ENCODE measurements around the gene GARNL3.

The GARNL3 gene

DNA sequence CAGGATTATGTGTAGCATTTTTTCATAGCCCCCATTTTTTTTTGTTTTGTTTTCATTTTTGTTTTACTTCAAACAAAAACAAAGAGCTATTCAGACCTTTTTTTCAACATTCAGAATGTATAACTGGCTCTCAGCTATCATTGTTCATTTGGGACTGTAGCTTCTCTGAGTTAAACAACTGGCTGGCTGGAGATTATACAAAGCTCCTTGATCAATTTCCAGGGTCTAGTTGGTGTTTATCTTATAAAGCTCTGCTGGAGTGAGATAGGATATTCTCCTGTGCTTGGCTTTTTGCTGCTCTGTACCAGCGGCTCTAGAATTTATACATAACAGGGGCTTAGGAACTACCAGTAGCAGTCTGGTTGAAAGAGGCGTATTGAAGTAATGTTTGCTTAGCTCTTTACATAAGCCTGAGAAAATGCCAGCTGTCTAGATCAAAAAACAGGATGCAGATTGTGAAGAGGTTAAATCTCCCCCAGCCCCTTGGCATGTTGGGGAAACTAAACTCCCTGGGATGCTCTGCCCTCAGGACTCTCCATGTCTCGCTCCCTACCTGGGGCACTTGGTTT, 15.2 kb downstream of the GARNL3 start:
- DNase-seq = no peak

GRCh38 chr9:127280880-127281660, 16.5 kb downstream of the GARNL3 start:
- no peak for DNase-seq

DNA sequence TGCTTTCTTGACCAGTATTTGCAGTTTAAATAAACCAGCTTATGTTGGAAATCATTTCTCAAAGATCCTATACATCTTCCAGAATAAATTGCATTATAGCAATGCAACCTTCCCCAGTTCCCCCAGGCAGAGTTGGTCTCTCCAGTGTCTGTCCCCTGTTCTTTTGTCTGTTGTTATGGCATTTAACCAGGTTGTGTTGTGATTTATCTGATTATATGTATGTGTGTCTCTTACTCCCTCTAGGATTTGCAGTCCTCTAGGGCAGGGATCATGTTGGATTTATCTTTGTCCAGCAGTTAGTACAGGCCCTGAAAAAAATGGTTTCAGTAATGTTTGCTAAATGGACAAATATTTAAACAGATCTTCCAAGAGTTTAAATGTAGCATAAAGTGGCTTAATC, 17.3 kb downstream of the GARNL3 start:
- no peak for DNase-seq

DNA sequence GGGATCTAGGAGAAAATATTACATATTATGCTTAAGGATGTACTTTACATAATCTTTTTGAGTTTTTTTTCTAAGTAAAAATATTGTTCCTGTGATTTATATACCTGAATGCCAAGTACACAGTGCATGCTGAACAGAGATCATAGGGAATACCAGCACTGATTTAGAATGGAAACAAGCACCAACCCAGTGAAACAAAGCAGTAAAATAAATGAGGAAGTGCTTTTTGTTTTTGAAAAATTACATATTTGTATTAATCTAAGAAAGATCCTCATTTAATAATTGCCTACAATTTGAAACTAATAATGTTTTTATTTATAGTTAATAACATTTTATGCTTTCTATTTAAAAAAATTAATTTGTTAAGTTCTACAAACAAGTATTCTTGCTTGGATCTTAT, 18.0 kb downstream of the GARNL3 start:
- no peak for DNase-seq

GRCh38 chr9:127283135-127283534, 18.6 kb downstream of the GARNL3 start:
- DNase-seq = no peak

DNA sequence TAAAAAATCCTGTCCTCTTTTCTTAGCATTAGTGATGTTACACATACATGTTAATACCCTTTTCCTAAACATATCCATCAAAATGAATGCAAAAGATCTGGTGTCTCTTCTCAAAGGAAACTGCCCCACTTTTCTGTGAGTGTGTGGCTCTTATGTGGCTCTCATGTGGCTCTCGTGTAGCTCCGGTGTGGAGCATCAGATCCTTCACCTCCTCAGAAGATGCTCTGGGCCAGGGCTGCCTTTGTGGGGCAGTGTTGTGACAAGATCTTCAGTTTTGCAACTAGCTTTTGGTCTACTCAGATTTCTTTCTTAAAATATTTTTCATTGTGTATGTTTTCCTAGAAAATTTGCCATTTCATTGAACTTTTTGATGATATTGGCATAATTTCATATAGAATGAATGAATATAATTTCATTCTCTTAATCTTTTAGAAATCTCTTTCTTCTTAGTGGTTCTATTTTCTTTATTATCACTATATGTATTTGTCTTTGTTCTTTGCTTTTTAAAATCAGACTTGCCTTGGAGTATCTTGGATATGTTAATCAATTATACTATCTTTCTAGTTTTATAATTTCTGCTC, 19.4 kb downstream of the GARNL3 start:
- no peak for DNase-seq

- DNase-seq = no peak
Measured at GRCh38 chr9:127285965-127286364, 21.4 kb downstream of the GARNL3 start.

GRCh38 chr9:127290561-127291065, 26.0 kb downstream of the GARNL3 start:
- DNase-seq = no peak

GRCh38 chr9:127291246-127291778, 26.7 kb downstream of the GARNL3 start:
- DNase-seq = no peak

GRCh38 chr9:127292415-127292814, 27.8 kb downstream of the GARNL3 start:
- DNase-seq = no peak

DNA sequence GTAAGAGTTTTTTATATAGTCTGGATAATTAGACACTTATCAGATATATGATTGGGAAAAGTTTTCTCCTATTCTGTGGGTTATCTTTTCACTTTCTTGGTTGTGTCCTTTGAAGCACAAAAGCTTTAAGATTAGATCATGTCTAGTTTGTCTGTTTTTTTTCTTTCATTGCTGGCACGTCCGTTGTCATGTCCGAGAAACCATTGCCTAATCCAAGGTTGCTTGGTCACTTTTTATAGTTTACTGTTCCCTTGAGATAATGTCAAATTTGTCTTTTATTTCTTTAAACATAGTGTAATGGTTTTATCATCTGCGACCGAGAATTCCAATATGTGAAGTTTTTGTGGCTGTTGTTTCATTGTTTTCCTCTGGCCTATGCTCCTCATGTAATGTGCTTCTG, 28.8 kb downstream of the GARNL3 start:
- no peak for DNase-seq

GRCh38 chr9:127293767-127294166, 29.2 kb downstream of the GARNL3 start:
- no peak for DNase-seq

DNA sequence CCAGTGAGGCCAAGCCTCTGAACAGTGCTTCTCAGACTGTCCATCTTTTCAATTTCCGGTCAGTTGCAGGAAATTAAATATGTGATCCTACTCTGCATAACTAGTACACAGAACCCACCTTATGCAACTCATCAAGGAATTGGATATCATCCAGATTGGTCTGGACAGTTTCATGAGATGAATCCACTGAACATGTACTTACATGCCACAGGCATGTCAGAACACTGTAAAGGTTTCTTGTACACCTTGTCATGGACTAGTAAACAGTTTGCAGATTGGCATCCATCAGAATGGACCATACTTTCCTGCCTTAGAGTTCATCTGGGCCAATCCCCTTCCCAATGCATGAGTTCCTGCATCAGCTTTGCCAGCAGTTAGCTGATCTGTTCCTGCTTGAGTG, 30.4 kb downstream of the GARNL3 start:
- DNase-seq = no peak

DNA sequence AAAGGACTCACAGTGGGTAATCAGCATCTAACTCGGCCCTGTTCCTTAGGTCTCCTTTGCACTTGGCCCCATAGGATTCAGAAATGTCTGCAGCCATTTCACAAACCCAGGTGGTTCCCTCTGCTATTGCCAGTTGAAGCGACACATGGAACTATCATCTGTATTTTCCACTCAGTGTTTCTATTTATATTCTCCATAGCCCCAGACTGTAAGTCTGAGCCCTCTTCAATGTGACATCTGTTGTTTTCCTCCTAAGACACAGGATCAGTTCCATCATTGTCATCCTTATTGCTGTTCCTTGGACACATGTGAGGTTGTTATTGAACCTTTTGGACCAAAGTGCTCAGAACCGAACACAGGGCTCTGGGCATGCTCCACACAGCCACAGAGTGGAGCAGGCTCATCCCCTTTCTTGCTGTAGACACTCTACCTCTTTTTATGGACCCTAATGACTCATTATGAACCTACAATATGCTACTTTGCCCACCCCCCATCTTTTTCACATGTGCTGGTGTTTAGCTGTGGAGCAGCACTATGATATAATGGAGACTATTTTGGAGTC, 36.4 kb downstream of the GARNL3 start:
- DNase-seq = no peak

GRCh38 chr9:127303830-127304229, 39.3 kb downstream of the GARNL3 start:
- no peak for DNase-seq

- DNase-seq = no peak
Measured at GRCh38 chr9:127305206-127305837, 40.7 kb downstream of the GARNL3 start.

GRCh38 chr9:127305838-127306226, 41.3 kb downstream of the GARNL3 start:
- DNase-seq = no peak

DNA sequence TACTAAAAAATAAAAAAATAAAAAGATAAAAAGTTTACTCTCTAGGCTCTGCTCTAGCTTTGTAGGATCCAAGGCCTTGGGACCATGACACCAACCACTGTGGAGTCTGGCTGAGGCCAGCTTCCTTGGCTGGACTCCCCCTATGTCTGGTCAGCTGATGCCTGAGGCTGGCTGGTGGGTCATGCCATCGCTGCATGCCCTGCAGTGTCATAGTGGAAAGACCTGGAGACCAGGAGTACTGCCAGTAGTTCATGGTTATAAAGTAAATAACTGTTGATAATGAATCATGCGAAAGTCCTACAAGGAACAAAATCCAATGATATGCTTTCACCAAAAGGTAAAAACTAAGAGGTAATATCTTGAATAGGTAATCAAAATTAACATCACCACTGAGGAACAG, 43.2 kb downstream of the GARNL3 start:
- no peak for DNase-seq

- DNase-seq = no peak
Measured at GRCh38 chr9:127308652-127309434, 44.3 kb downstream of the GARNL3 start.

GRCh38 chr9:127309715-127310114, 45.1 kb downstream of the GARNL3 start:
- no peak for DNase-seq

DNA sequence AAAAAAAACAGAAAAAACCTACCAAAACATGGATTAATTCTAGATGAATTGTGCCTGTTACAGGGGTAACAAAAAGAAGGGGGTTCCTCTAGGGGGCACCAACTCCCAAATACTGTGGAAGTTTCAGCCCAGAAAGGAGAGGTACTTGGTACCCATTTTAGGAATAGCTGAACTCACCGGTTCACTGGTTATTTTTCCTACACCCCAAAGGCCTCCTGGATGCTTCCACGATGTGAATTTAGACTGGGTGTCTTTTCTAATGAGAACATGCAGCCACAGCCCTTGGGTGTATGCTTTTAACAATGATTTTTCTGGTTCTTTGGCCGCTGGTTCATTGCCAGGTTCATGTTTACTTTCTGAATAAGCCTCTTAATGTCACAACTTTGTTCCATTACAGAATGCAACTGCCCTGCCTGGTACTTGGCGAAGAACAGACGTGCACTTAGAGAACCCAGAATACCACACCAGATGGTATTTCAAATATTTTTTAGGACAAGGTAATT, 46.7 kb downstream of the GARNL3 start:
- no peak for DNase-seq

DNA sequence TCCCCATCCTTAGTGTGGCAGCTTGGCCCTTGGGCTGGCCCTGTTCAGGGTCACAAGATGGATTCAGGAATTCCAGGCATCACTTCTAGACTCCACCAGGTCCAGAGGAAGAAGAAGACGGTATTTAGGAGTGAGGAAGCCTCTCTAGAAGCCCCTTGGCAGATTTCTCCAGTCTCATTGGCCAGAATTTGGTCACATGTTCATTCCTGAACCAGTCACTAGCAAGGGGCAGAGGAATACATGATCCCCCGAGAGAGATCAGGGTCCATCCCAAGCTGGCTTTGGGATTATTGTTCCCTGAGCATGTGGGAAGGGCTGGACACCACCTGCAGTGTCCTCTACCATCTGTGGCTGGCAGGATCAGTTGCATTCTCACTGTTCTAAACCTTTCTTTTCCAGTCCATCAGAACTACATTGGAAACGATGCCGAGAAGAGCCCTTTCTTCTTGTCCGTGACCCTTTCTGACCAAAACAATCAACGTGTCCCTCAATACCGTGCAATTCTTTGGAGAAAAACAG, 48.5 kb downstream of the GARNL3 start:
- DNase-seq = no peak
